GM04503 (cell line): ENCODE results near the gene WDR17.

Experiments
- DNase-seq: peaks from one replicate; pipeline ENCODE4 v3.0.0-alpha.2; 2012; ENCODE audit warnings: low read depth

Gene WDR17

DNA sequence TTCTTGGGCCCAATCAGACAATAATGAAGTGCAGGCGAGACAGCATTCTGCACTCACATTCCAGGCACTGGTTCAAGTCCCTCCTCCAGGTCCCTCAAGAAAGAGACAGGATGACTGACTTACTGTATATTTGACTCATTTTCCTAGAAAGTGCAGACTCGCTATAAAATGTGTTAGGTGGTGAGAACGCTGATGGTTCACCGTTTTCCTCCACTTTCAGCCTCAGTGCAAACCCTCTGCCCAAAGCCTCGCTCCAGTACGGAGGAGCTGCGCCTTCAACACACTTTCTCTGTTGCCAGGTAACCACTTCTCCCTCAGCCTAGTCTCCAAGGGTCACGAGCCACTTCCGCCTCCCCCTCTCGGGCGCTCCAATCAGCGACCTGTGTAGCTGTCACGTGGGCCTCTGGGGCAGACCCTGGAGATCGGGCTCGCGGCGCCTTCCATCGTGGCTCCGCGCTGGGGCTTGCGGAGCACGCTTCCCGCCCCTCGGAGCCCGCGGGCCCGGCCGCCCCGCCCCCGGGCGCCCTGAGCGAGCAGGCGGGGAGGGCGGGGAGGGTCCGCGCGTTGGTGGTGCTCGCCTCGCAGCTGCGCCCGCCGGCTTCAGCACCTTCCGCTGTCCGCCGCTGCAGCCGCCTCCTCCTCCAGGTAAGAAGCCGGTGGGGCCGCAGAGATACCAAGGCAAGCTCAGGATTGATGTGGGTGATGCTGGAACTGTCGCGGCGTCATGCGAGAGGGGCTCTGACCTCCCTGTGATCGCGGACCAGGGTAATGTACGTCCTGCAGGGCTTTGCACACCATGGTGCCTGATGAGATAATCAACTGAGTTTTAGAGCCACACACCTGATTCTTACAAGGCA is at the start of gene WDR17:
Gene WDR17, plus strand, starts transcription at position 407 of the 857 bp plus-strand sequence. CDS start 45,740 bp downstream, outside the sequence.
- DNase-seq, result no peak

GRCh38 chr4:176016601-176017000 is 49.0 kb upstream of the WDR17 start:
- DNase-seq, result no peak

DNA sequence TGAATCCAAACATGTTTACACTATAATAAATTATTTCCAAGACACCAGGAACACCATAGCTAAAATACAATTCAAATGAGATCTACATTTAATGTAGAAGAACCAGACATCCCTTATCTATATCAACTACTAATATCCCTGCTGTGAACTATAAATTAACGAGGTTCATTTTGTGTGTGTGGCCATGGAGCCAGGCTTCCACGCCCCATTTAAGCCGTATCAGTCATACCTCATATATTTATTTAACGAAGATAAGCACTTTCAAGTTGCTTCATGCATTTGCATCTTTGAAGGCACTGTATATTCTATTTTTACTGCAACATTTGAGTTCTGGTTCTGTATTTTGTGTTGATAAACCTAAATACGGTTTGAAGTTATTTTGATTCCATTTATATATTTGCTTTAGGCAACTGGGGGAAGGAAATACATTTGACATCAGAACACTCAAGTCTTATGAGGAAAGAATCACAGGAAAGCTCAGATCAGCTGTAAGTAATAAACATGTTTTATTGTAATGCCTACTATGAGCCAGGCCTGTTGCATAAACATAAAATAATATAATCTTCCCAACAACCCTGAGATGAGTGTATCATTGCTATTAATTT is 45.1 kb upstream of the WDR17 start:
- DNase-seq, result no peak

DNA sequence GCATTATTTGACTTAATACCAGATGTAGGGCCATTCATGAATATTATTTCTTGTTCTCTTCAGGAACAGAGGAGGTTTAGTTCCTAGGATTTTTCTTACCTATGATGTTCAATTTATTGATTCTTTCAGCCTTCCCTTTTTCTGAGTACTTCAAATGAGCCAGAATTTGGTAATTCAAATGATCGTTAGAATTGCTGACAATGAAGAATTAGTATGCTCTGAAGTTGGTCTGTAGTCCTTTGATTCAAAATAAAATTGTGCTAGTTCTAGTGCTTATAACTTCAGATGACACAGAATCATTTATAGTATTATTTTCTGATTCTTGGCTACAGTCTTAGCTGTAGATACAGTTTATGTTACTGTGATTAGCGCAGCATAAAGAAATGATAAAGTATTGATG is 35.2 kb upstream of the WDR17 start:
- no peak for DNase-seq

- DNase-seq, result no peak
Observed at GRCh38 chr4:176031922-176032321, 33.7 kb upstream of the WDR17 start.

GRCh38 chr4:176032454-176032853 is 33.2 kb upstream of the WDR17 start:
- no peak for DNase-seq

DNA sequence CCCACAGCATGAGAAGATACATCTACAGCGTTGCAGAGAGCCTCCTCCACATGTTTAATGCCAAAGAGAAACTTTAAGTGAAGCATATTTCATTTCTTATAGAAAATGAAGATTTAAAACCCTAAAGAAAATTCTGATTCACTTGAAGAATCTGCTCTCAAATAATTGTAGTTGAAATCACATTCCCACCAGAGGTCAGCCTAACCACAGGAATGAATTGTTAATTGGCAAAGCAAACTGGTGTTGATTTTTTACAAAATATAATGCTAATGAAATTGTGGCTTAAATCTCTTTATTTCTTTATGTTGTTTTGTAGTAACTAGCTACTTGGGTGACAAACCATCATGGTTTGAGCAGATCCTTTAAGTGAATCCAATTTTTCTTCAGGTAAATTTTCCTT is 31.1 kb upstream of the WDR17 start:
- no peak for DNase-seq

DNA sequence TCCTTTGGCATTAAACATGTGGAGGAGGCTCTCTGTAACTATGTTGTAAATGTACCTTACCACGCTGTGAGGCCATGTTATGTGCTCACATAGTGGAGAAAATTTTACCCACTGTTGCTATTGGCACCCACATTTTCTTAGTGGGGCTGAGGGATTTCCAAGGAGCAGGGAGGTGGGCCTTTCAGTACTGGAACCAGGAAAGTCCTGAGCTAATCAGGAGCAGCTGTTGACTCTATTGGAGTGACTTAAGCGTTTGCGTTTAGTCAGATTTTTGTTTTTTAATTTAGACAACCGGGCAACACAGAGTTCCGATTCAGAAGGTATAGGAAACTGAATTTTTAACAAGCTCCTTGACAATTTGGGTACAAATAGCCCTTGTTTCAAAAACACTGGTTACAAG is 30.7 kb upstream of the WDR17 start:
- no peak for DNase-seq

GRCh38 chr4:176036585-176037205 is 28.9 kb upstream of the WDR17 start:
- DNase-seq, result no peak

GRCh38 chr4:176038789-176039188 is 26.9 kb upstream of the WDR17 start:
- DNase-seq, result no peak

DNA sequence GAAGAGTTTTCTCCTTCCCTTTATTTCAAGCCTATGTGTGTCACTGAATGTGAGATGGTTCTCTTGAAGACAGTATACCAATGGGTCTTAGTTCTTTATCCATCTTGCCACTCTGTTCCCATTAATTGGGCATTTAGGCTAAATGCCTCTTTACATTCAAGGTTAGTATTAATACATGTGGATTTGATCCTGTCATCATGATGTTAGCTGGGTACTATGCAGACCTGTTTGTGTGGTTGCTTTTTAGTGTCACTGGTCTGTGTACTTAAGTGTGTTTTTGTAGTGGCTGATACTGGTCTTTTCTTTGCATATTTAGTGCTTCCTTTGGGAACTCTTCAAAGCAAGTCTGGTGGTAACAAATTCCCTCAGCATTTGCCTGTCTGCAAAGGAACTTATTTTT is 23.4 kb upstream of the WDR17 start:
- DNase-seq, result no peak

DNA sequence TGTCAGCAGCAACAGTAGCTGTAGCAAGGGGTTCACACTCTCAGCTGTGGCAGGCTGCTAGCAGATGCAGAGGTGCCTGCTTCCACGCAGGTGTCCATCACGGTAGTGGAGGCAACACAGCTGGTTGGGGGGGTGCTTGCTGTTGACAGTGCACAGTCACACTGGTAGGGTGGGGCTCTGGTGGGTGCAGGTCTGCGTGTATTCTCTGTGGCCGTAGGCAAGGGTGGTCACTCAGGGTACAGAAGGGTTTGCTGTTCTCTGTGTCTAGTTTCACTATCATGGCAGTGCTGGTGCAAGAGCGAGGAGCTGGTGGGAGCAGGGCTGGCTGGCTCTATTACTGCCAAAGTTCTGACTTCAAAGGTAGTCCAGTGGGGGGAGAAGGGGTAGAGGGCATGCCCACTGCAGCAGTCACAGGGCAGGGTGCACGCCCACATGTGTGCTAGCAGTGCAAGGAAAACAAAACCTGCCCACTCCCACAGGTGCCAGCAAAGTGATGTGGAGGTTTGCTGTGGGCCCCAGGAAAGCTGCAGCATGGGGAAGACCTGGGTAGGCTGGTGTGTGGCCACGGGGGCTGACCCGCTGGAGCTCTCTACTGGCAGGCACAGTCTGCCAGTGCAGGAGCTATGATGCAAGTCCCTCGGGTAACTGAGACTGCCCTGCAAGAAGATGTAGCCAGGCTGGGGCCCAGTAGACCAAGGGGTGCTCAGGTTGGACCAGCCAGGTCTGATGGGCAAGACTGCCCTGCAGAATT is 21.6 kb upstream of the WDR17 start:
- no peak for DNase-seq

DNA sequence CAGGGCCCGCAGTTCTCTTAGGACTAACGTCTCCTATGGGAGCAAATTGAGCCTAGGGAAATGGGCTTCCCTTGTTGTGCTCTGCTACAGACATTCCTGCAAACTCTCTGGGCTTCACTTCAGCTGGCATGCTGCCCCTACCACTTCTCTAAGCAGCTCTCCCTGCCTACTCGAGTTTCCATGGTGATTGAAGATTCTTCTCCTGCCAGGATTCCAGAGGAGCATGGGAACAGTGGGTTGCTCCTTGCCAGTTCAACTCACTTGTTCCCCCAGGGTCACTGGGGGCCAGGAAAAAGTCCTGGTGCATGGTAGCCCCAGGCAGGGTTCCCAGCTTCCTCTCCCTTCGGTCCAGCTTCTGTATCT is 21.1 kb upstream of the WDR17 start:
- peak; percentile 11 for DNase-seq

GRCh38 chr4:176048631-176049030 is 17.0 kb upstream of the WDR17 start:
- DNase-seq, result no peak

DNA sequence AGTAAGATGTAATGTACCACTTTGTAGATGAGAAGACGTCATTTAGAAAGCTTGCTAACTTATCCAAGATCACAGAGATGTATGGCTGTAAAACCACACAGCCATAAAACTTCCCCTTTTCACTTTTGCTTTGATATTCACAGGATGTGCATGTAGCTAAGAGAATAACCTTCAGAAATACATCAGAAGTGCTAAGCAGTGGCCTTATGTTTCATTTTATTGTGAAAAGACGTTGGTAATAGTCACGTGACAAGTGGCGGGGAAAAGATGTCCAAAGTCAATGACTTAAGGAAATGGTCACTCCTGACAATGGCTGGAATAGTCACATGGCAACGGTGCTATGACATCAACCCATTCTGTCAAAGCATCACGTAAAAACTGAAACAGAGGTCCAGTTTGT is 12.9 kb upstream of the WDR17 start:
- no peak for DNase-seq

DNA sequence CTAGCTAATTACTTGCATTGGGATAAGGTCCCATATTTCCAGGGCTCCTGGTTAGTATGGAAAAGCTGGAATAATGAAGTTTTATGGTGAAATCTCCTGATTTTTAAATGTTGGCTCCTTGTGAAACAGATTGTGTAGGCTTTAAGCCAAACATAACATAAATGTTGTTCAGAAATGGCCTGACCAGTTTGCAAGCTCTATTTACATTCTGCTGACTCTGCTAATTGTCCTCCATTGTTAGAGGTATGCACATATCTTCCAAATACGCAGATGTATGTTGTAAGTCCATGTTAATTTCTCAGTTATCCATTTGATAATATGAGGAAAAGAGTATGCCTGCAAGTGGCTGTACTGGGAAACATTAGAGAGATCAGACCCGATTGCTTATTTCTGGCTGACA is 11.9 kb upstream of the WDR17 start:
- no peak for DNase-seq

DNA sequence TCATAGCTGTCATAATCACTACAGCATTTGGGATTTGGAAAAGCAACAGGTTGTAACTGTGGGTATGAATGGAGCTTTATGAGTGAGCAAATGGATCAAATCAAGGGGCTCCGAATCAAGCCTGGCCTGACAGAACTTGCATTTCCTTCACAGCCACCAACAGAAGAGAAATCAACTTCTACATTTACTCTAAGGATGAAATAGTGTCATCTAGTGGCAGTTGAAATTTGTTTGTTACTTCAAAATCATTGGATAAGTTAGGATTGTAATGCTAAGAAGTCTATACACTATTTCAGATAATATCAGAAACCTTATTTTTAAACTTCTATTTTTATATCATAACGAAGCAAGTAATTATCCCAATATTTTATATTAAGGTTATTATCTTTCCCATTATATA is 10.7 kb upstream of the WDR17 start:
- no peak for DNase-seq

GRCh38 chr4:176063718-176064117 is 1.9 kb upstream of the WDR17 start:
- DNase-seq, result no peak

DNA sequence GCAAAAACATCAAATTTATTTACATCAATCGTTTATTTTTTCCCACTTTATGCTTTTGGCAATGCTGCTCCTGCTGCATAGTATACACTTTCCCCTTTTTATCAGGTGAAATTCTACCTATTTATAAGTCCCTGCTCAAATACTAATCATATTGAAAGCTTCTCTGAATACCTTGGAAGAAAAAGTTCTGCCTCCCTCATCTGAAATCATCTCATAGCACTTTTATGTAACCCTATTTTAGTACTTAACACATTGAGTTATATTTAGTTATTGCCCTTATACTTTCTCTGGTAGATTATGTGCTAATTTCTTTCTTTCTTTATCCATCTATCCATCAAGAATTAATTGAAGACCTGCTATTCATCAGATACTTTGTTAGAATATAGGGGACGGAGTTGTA is 1.1 kb upstream of the WDR17 start:
- DNase-seq, result no peak

DNA sequence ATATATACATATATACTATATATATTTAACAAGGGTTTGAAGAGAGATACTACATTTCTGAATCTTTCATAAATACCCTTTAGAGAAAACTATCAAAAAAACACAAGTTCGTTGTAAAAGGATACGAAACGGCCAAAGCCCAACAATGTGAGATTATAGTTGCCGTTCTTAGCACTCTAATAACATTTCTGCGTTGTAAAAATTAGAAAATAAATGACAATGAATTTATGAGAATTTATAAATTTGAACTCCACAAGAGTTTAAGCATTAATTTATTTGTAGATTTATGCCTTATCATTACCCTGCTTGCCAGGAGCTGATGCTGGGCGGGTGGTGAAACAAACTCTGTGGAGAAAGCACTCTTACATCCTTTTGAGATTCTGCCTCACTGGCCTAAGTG is 1.1 kb downstream of the WDR17 start:
- no peak for DNase-seq

DNA sequence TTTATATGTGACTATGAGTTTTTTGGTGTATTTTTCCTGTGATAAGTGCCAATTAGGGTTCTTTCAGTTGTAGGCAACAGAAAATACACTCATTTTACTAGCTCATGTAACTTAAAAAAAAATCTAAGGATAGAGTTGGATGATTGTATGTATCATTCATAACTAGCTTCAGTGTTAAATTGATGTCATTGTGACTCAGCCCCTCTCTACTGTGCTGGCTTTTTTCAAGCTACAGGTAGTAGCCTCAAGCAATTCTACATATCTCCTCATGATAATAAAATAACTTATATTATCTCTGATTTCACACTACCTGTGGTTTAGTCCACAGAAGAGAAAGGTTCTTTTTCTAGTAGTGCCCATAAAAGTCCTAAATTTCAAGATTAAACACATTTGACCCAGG is 11.9 kb downstream of the WDR17 start:
- DNase-seq, result no peak

- DNase-seq, result no peak
Observed at GRCh38 chr4:176084769-176085168, 19.1 kb downstream of the WDR17 start.

- DNase-seq, result no peak
Observed at GRCh38 chr4:176090115-176090514, 24.5 kb downstream of the WDR17 start.
